ENCODE results near the gene GPSM1.

GPSM1 gene

GRCh38 chr9:136284951-136285350, 42.4 kb upstream of the GPSM1 start:
- peaks cover 10% of the 10 kb centered on the region for H3K27me3 ChIP-seq (ENCODE audit: control insufficient read depth, insufficient read depth, low read length)
- peaks cover 13% of the 10 kb centered on the region for H3K4me1 ChIP-seq (ENCODE audit: control insufficient read depth, insufficient read depth, low read length)
- no peaks in the 10 kb centered on the region for H3K36me3 ChIP-seq (ENCODE audit: control insufficient read depth, insufficient read depth, low read length)
- no peak overlapping the region for H3K9ac ChIP-seq (ENCODE audit: low read length)
- H3K4me3 ChIP-seq (ENCODE audit: low read length), result no peak overlapping the region
- H3K9me3 ChIP-seq (ENCODE audit: control insufficient read depth, low read length), result no peaks in the 10 kb centered on the region

GRCh38 chr9:136285501-136286358, 41.6 kb upstream of the GPSM1 start:
- Histone ChIP-seq H3K27me3 (ENCODE audit: control insufficient read depth, insufficient read depth, low read length) (peaks cover 10% of the 10 kb centered on the region), H3K9ac (ENCODE audit: low read length) (no peak overlapping the region), H3K36me3 (ENCODE audit: control insufficient read depth, insufficient read depth, low read length) (no peaks in the 10 kb centered on the region), H3K9me3 (ENCODE audit: control insufficient read depth, low read length) (no peaks in the 10 kb centered on the region), H3K4me3 (ENCODE audit: low read length) (no peak overlapping the region), H3K4me1 (ENCODE audit: control insufficient read depth, insufficient read depth, low read length) (peaks cover 13% of the 10 kb centered on the region)

- Histone ChIP-seq H3K36me3 (ENCODE audit: control insufficient read depth, insufficient read depth, low read length) (no peaks in the 10 kb centered on the region), H3K4me1 (ENCODE audit: control insufficient read depth, insufficient read depth, low read length) (peaks cover 13% of the 10 kb centered on the region), H3K9me3 (ENCODE audit: control insufficient read depth, low read length) (no peaks in the 10 kb centered on the region), H3K4me3 (ENCODE audit: low read length) (no peak overlapping the region), H3K9ac (ENCODE audit: low read length) (no peak overlapping the region), H3K27me3 (ENCODE audit: control insufficient read depth, insufficient read depth, low read length) (peaks cover 10% of the 10 kb centered on the region)
Measured at GRCh38 chr9:136286359-136286986, 40.9 kb upstream of the GPSM1 start.

GRCh38 chr9:136286987-136287379, 40.4 kb upstream of the GPSM1 start:
- Histone ChIP-seq H3K27me3 (ENCODE audit: control insufficient read depth, insufficient read depth, low read length) (peaks cover 8% of the 10 kb centered on the region), H3K4me1 (ENCODE audit: control insufficient read depth, insufficient read depth, low read length) (peaks cover 12% of the 10 kb centered on the region), H3K9me3 (ENCODE audit: control insufficient read depth, low read length) (no peaks in the 10 kb centered on the region), H3K4me3 (ENCODE audit: low read length) (no peak overlapping the region), H3K9ac (ENCODE audit: low read length) (no peak overlapping the region), H3K36me3 (ENCODE audit: control insufficient read depth, insufficient read depth, low read length) (no peaks in the 10 kb centered on the region)

- H3K4me1 ChIP-seq (ENCODE audit: control insufficient read depth, insufficient read depth, low read length), result peaks cover 16% of the 10 kb centered on the region
- H3K36me3 ChIP-seq (ENCODE audit: control insufficient read depth, insufficient read depth, low read length), result no peaks in the 10 kb centered on the region
- H3K9ac ChIP-seq (ENCODE audit: low read length), result no peak overlapping the region
- no peak overlapping the region for H3K4me3 ChIP-seq (ENCODE audit: low read length)
- no peaks in the 10 kb centered on the region for H3K27me3 ChIP-seq (ENCODE audit: control insufficient read depth, insufficient read depth, low read length)
- no peaks in the 10 kb centered on the region for H3K9me3 ChIP-seq (ENCODE audit: control insufficient read depth, low read length)
Measured at GRCh38 chr9:136287960-136288753, 39.2 kb upstream of the GPSM1 start.

- H3K4me3 ChIP-seq (ENCODE audit: low read length), result no peak overlapping the region
- H3K4me1 ChIP-seq (ENCODE audit: control insufficient read depth, insufficient read depth, low read length), result peaks cover 11% of the 10 kb centered on the region
- H3K9ac ChIP-seq (ENCODE audit: low read length), result no peak overlapping the region
- no peaks in the 10 kb centered on the region for H3K36me3 ChIP-seq (ENCODE audit: control insufficient read depth, insufficient read depth, low read length)
- no peaks in the 10 kb centered on the region for H3K9me3 ChIP-seq (ENCODE audit: control insufficient read depth, low read length)
- no peaks in the 10 kb centered on the region for H3K27me3 ChIP-seq (ENCODE audit: control insufficient read depth, insufficient read depth, low read length)
Measured at GRCh38 chr9:136289651-136290507, 37.5 kb upstream of the GPSM1 start.

- no peaks in the 10 kb centered on the region for H3K27me3 ChIP-seq (ENCODE audit: control insufficient read depth, insufficient read depth, low read length)
Measured at GRCh38 chr9:136290508-136291000, 36.8 kb upstream of the GPSM1 start.

GRCh38 chr9:136291306-136292025, 35.9 kb upstream of the GPSM1 start:
- H3K9me3 ChIP-seq (ENCODE audit: control insufficient read depth, low read length), result no peaks in the 10 kb centered on the region
- no peaks in the 10 kb centered on the region for H3K36me3 ChIP-seq (ENCODE audit: control insufficient read depth, insufficient read depth, low read length)
- peaks cover 17% of the 10 kb centered on the region for H3K4me1 ChIP-seq (ENCODE audit: control insufficient read depth, insufficient read depth, low read length)
- no peak overlapping the region for H3K9ac ChIP-seq (ENCODE audit: low read length)
- H3K4me3 ChIP-seq (ENCODE audit: low read length), result no peak overlapping the region
- no peaks in the 10 kb centered on the region for H3K27me3 ChIP-seq (ENCODE audit: control insufficient read depth, insufficient read depth, low read length)

More at GRCh38 chr9:136290508-136291000, 36.8 kb upstream of the GPSM1 start:
- Histone ChIP-seq H3K36me3 (ENCODE audit: control insufficient read depth, insufficient read depth, low read length) (no peaks in the 10 kb centered on the region), H3K4me3 (ENCODE audit: low read length) (no peak overlapping the region), H3K9ac (ENCODE audit: low read length) (no peak overlapping the region), H3K9me3 (ENCODE audit: control insufficient read depth, low read length) (no peaks in the 10 kb centered on the region), H3K4me1 (ENCODE audit: control insufficient read depth, insufficient read depth, low read length) (peaks cover 11% of the 10 kb centered on the region)

- no peak overlapping the region for H3K4me3 ChIP-seq (ENCODE audit: low read length)
- H3K36me3 ChIP-seq (ENCODE audit: control insufficient read depth, insufficient read depth, low read length), result no peaks in the 10 kb centered on the region
- peaks cover 22% of the 10 kb centered on the region for H3K4me1 ChIP-seq (ENCODE audit: control insufficient read depth, insufficient read depth, low read length)
- H3K27me3 ChIP-seq (ENCODE audit: control insufficient read depth, insufficient read depth, low read length), result no peaks in the 10 kb centered on the region
- H3K9me3 ChIP-seq (ENCODE audit: control insufficient read depth, low read length), result no peaks in the 10 kb centered on the region
- H3K9ac ChIP-seq (ENCODE audit: low read length), result no peak overlapping the region
Measured at GRCh38 chr9:136292026-136292538, 35.3 kb upstream of the GPSM1 start.

- no peaks in the 10 kb centered on the region for H3K36me3 ChIP-seq (ENCODE audit: control insufficient read depth, insufficient read depth, low read length)
- peaks cover 29% of the 10 kb centered on the region for H3K4me1 ChIP-seq (ENCODE audit: control insufficient read depth, insufficient read depth, low read length)
- H3K27me3 ChIP-seq (ENCODE audit: control insufficient read depth, insufficient read depth, low read length), result no peaks in the 10 kb centered on the region
- no peak overlapping the region for H3K4me3 ChIP-seq (ENCODE audit: low read length)
- H3K9ac ChIP-seq (ENCODE audit: low read length), result no peak overlapping the region
- H3K9me3 ChIP-seq (ENCODE audit: control insufficient read depth, low read length), result no peaks in the 10 kb centered on the region
Measured at GRCh38 chr9:136292591-136293448, 34.5 kb upstream of the GPSM1 start.
